MM.1S (cell line): ENCODE data around the gene APOBEC3G.
"Not testable (repeated sequence)": the region's sequence is repeated elsewhere in the genome, so short reads cannot be mapped to it uniquely, and the experiment has no call there.

ENCODE experiments used
- DNase-seq: peaks from one replicate; pipeline ENCODE4 v3.0.0-alpha.2; 2015
- H2AFZ ChIP-seq: fragments of 300-600 bp; sonication (generic); 2 replicates; pipeline ENCODE4 v1.6.0; 2016; ENCODE audit warnings: antibody characterized with exemption, low read length
- H3F3A ChIP-seq: fragments of 300-600 bp; sonication (generic); 2 replicates; pipeline ENCODE4 v1.6.1; 2016; ENCODE audit warnings: mild to moderate bottlenecking, antibody characterized with exemption, low read length, moderate library complexity, mixed read lengths; ENCODE audit not compliant: insufficient read depth
- H3K27ac ChIP-seq: fragments of 300-600 bp; sonication (generic); 2 replicates; pipeline ENCODE4 v1.5.1; 2016; ENCODE audit warnings: mild to moderate bottlenecking, low read length
- H3K27me3 ChIP-seq: fragments of 300-600 bp; sonication (generic); replicated peaks from 2 replicates; pipeline ENCODE4 v1.6.0; 2016; ENCODE audit warnings: low read length; ENCODE audit not compliant: insufficient read depth
- H3K36me3 ChIP-seq: fragments of 300-600 bp; sonication (generic); replicated peaks from 2 replicates; pipeline ENCODE4 v1.6.1; 2016; ENCODE audit warnings: mild to moderate bottlenecking, low read length, mixed read lengths; ENCODE audit not compliant: insufficient read depth
- H3K4me1 ChIP-seq: fragments of 300-600 bp; sonication (generic); 2 replicates; pipeline ENCODE4 v1.6.1; 2016; ENCODE audit warnings: low read length, mixed read lengths
- H3K4me2 ChIP-seq: fragments of 300-600 bp; sonication (generic); 2 replicates; pipeline ENCODE4 v1.6.0; 2016; ENCODE audit warnings: low read depth, low read length
- H3K4me3 ChIP-seq: fragments of 300-600 bp; sonication (generic); 2 replicates; pipeline ENCODE4 v1.5.1; 2016; ENCODE audit warnings: low read length, mixed read lengths
- H3K79me2 ChIP-seq: fragments of 300-600 bp; sonication (generic); 2 replicates; pipeline ENCODE4 v1.6.1; 2016; ENCODE audit warnings: mixed run types, low read length, mixed read lengths
- H3K9ac ChIP-seq: fragments of 300-600 bp; sonication (generic); 2 replicates; pipeline ENCODE4 v1.6.1; 2016; ENCODE audit warnings: low read length, mixed read lengths
- H3K9me2 ChIP-seq: fragments of 300-600 bp; sonication (generic); replicated peaks from 2 replicates; pipeline ENCODE4 v1.6.1; 2016; ENCODE audit warnings: mild to moderate bottlenecking, low read length, mixed read lengths; ENCODE audit not compliant: insufficient read depth
- H3K9me3 ChIP-seq: fragments of 300-600 bp; sonication (generic); replicated peaks from 2 replicates; pipeline ENCODE4 v1.6.1; 2016; ENCODE audit warnings: mild to moderate bottlenecking, low read length, mixed read lengths; ENCODE audit not compliant: insufficient read depth
- H4K20me1 ChIP-seq: fragments of 300-600 bp; sonication (generic); 2 replicates; pipeline ENCODE4 v1.6.1; 2016; ENCODE audit warnings: mild to moderate bottlenecking, low read length, moderate library complexity, mixed read lengths; ENCODE audit not compliant: insufficient read depth
- EZH2 ChIP-seq: fragments of 300-600 bp; sonication (generic); optimal IDR thresholded peaks from 2 replicates; pipeline ENCODE3; 2017; ENCODE audit warnings: low read depth, mild to moderate bottlenecking, antibody characterized with exemption, low read length, mixed read lengths
- EZH2phosphoT487 ChIP-seq: fragments of 300-600 bp; sonication (generic); IDR thresholded peaks from 2 replicates; pipeline ENCODE4 v1.6.1; 2018; ENCODE audit warnings: antibody characterized with exemption, low read length
- TF ChIP-seq, protein P1 (sequence below): fragments of 300-600 bp; sonication (generic); IDR thresholded peaks from 2 replicates; pipeline ENCODE4 v1.5.1; 2016; ENCODE audit warnings: antibody characterized with exemption, low read length, mixed read lengths

Gene APOBEC3G

DNA sequence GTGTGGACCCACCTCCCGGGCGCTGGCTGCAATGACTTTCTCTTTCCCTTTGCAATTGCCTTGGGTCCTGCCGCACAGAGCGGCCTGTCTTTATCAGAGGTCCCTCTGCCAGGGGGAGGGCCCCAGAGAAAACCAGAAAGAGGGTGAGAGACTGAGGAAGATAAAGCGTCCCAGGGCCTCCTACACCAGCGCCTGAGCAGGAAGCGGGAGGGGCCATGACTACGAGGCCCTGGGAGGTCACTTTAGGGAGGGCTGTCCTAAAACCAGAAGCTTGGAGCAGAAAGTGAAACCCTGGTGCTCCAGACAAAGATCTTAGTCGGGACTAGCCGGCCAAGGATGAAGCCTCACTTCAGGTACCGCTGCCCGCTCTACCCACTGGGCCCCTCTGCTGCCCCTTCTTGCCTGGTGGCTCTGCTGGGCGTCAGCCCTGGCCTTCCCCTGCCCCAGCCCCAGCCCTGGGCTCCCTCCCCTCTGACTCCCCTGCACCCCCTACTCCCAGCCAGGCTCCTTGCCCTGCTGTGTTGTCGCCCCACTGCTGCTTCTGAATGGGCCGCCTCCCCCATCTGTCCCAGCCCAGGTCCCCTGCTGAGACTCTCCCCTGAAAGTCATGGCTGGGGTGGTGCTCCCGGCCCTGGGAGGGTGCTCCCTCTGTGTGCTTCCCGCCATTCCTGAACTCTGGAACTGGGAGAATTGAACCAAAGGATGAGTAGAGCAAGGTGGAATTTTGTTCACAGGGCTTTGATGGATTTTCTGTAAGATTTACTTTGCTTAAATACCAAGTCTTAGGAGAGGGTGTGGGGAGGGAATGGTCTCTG lies at the start of gene APOBEC3G:
TSS of gene APOBEC3G (plus strand) at position 250 of the 815 bp plus-strand sequence. CDS start at position 337, 87 bp downstream.
- peak within 1 kb of the TSS; percentile 70 for H3K27ac ChIP-seq
- H3K4me2 ChIP-seq = peak within 1 kb of the TSS; percentile 76
- H3K9ac ChIP-seq = peak within 1 kb of the TSS; percentile 76
- not testable (repeated sequence) for H3K9me2 ChIP-seq, H3K27me3 ChIP-seq, H3K36me3 ChIP-seq, H3K9me3 ChIP-seq, H4K20me1 ChIP-seq
- DNase-seq = peak; percentile 72
- H3F3A ChIP-seq = peaks cover 24% of the 10 kb centered on the region
- H3K79me2 ChIP-seq = peaks cover 34% of the 10 kb centered on the region
- H2AFZ ChIP-seq = peak within 1 kb of the TSS; percentile 21; the same call in 1 of the 2 replicates
- H3K4me1 ChIP-seq = peaks cover 18% of the 10 kb centered on the region
- peak within 1 kb of the TSS; percentile 91 for H3K4me3 ChIP-seq

DNA sequence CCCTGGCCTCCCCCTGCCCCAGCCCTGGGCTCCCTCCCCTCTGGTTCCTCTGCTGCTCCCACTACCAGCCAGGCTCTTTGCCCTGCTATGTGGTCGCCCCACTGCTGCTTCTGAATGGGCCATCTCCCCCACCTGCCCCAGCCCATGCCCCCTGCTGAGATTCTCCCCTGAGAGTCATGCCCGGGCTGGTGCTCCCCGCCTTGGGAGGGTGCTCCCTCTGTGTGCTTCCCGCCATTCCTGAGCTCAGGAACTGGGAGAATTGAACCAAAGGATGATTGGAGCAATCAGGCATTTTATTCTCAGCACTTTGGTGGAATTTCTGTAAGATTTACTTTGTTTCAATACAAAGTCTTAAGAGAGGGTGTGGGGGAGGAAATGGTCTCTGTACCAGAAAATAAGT lies 49.4 kb upstream of the APOBEC3G start:
- Histone ChIP-seq H3K4me3 (no peak overlapping the region), H3K4me2 (no peak overlapping the region), H4K20me1 (no peaks in the 10 kb centered on the region), H3K27ac (no peak overlapping the region), H3K9ac (no peak overlapping the region), H2AFZ (no peak overlapping the region), H3F3A (peaks cover 15% of the 10 kb centered on the region), H3K9me3 (no peaks in the 10 kb centered on the region), H3K9me2 (no peaks in the 10 kb centered on the region), H3K36me3 (no peaks in the 10 kb centered on the region; the same call in 1 of the 2 replicates), H3K4me1 (peaks cover 21% of the 10 kb centered on the region), H3K27me3 (no peaks in the 10 kb centered on the region), H3K79me2 (peaks cover 46% of the 10 kb centered on the region)
- DNase-seq = no peak
- TF ChIP-seq, protein P1, sequence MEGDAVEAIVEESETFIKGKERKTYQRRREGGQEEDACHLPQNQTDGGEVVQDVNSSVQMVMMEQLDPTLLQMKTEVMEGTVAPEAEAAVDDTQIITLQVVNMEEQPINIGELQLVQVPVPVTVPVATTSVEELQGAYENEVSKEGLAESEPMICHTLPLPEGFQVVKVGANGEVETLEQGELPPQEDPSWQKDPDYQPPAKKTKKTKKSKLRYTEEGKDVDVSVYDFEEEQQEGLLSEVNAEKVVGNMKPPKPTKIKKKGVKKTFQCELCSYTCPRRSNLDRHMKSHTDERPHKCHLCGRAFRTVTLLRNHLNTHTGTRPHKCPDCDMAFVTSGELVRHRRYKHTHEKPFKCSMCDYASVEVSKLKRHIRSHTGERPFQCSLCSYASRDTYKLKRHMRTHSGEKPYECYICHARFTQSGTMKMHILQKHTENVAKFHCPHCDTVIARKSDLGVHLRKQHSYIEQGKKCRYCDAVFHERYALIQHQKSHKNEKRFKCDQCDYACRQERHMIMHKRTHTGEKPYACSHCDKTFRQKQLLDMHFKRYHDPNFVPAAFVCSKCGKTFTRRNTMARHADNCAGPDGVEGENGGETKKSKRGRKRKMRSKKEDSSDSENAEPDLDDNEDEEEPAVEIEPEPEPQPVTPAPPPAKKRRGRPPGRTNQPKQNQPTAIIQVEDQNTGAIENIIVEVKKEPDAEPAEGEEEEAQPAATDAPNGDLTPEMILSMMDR = no peak
- TF ChIP-seq EZH2phosphoT487 = no peak
- no peak for TF ChIP-seq EZH2

DNA sequence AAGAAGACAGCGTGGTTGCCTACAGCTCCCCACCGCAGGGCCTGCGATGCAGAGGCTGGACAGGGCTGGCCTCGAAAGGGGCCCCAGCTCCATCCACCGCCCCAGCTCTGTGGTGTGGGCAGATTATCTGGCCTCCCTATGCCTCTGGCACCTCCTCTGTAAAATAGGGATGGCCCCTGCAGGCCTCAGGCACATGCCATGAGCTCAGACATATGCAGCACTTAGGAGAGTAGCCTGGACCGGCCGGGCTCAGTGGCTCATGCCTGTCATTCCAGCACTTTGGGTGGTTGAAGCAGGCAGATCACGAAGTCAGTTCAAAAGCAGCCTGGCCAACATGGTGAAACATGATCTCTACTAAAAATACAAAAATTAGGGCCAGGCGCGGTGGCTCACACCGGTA lies 48.8 kb upstream of the APOBEC3G start:
- no peak for DNase-seq
- TF ChIP-seq, protein P1 = no peak
- TF ChIP-seq EZH2 (no peak), EZH2phosphoT487 (no peak)
- H3K4me2 ChIP-seq = no peak overlapping the region
- H3K4me1 ChIP-seq = peaks cover 21% of the 10 kb centered on the region
- no peaks in the 10 kb centered on the region for H3K27me3 ChIP-seq
- H3K79me2 ChIP-seq = peaks cover 43% of the 10 kb centered on the region
- no peak overlapping the region for H3K9ac ChIP-seq
- no peak overlapping the region for H2AFZ ChIP-seq
- H3K4me3 ChIP-seq = no peak overlapping the region
- no peaks in the 10 kb centered on the region; the same call in 1 of the 2 replicates for H3K36me3 ChIP-seq
- no peaks in the 10 kb centered on the region for H4K20me1 ChIP-seq
- H3K9me3 ChIP-seq = no peaks in the 10 kb centered on the region
- no peaks in the 10 kb centered on the region for H3K9me2 ChIP-seq
- H3K27ac ChIP-seq = no peak overlapping the region
- peaks cover 15% of the 10 kb centered on the region for H3F3A ChIP-seq

DNA sequence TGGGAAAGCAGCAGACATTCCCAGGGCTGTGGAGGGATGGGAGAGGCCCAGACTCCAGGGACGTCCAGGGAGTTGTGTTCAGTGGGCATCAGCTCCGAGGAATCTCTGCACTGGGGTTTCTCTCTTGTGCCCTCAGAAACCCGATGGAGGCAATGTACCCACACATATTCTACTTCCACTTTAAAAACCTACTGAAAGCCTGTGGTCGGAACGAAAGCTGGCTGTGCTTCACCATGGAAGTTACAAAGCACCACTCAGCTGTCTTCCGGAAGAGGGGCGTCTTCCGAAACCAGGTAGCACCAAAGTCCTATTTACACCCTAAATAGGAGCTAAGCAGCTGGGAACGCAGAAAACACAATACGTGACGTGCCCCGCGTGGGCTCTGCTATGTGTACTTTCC lies 47.8 kb upstream of the APOBEC3G start:
- no peak for DNase-seq

More for the DNA sequence above, 47.8 kb upstream of the APOBEC3G start:
- Histone ChIP-seq H3K4me2 (no peak overlapping the region), H4K20me1 (no peaks in the 10 kb centered on the region), H3K79me2 (peaks cover 33% of the 10 kb centered on the region), H3K27ac (no peak overlapping the region), H3K9ac (no peak overlapping the region), H3F3A (peaks cover 8% of the 10 kb centered on the region), H3K9me3 (no peaks in the 10 kb centered on the region), H3K4me3 (no peak overlapping the region), H3K9me2 (no peaks in the 10 kb centered on the region), H3K36me3 (no peaks in the 10 kb centered on the region), H2AFZ (no peak overlapping the region), H3K4me1 (peaks cover 14% of the 10 kb centered on the region), H3K27me3 (no peaks in the 10 kb centered on the region)
- TF ChIP-seq EZH2phosphoT487 (no peak), EZH2 (no peak)
- TF ChIP-seq, protein P1 = no peak
